ENCODE results near the gene GRID2IP.
"Not testable (repeated sequence)": the region's sequence is repeated elsewhere in the genome, so short reads cannot be mapped to it uniquely, and the experiment has no call there.

GRID2IP gene

DNA sequence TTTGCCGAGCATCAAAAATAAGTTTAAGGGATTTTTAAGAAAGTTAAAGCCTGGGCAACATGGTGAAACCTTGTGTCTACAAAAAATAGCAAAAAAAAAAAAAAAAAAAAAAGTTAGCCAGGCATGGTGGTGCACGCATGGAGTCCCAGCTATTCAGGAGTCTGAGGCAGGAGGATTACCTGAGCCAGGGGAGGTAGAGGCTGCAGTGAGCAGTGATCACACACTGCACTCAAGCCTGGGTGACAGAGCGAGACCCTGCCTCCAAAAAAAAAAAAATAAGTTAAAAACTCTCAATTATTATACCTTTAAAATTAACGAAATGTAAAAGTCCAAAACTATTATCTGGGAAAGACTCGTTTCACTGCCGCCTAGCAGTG lies 68.5 kb downstream of the GRID2IP start:
- no peak for DNase-seq

DNA sequence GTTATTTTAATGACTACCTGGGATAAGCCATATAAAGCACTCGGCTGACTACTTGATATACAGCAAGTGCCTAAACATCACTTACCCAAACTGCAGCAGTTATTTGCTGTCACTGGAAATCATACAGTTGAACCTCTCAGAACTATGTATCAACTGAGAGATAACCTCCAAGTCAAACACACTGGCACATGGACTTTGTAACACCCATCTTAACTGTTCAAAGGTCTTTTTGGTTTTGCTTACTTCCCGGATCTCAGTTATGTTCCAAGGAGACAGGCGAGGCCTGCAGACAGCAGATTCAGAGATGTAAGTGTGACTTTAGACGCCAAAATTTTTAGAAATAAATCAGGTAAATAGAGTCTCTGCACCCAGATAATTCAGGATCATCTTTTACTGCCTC lies 69.0 kb downstream of the GRID2IP start:
- DNase-seq, result no peak

- no peak for DNase-seq
Measured at GRCh38 chr7:6481445-6481844, 69.8 kb downstream of the GRID2IP start.

- DNase-seq, result no peak
Measured at GRCh38 chr7:6480323-6480660, 71.0 kb downstream of the GRID2IP start.

DNA sequence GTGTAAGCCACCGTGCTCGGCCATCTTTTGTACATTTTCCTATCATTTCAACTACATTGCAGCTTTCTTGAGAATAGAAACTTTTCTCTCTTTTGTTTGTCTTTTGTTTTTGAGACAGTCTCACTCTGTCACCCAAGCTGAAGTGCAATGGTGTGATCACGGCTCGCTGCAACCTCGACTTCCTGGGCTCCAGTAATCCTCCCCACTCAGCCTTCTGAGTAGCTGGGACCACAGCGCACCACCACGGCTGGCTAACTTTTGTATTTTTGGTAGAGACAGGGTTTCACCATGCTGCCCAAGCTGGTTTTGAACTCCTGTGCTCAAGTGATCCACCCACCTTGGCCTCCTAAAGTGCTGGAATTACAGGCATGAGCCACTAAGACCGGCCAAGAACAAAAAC lies 72.2 kb downstream of the GRID2IP start:
- DNase-seq, result peak in 1 of 5 experiments; percentile 57

- DNase-seq, result no peak
Measured at GRCh38 chr7:6478186-6478585, 73.1 kb downstream of the GRID2IP start.

DNA sequence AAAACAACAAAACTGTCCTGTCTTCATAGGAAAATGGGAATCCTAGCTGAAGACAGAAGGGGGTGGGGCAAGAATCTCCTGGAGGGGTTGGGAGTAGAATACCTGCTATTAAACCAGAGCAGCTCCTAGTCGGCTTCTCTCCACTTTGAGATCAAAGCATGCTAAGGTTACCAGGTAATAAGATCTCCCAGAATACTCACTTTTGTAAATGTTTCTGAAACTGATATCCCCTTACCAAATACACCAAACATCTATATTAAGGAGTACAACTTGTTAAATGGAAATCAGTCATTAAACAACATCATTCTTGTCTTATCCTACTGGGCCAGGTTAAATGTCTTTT lies 74.0 kb downstream of the GRID2IP start:
- no peak for DNase-seq

DNA sequence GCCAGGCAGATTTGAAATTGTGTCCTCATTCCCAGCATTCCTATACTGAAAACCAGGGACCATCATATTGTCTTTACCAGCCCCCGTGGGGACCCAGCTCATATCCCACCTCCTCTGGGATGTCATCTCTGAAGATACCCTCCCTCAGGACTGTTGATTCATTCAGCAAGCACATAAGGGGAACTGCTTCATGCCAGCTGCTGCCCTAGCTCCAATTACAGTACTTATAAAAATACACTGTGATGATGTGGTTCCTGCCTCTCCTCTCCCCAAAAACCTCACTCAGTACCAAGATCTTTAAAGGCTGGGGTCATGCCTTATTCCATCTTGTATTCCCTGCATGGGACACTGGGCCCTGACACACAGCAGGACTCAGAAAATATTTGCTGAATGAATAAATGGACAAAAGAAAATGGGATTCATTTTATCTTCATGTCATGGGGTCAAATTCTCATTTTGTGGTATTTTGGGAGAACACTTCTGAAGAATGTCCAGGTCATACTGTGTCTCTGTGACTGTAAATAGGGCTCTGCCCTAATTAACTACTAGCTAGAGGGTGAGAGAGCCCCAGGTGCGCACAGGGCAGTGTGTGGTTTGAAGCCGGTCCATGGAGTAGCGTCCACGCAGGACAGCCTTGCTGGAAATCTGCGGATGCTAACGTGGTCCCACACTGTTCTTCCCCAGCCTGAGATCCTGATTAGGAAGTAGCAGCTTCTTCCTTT lies 74.5 kb downstream of the GRID2IP start:
- no peak for DNase-seq

DNA sequence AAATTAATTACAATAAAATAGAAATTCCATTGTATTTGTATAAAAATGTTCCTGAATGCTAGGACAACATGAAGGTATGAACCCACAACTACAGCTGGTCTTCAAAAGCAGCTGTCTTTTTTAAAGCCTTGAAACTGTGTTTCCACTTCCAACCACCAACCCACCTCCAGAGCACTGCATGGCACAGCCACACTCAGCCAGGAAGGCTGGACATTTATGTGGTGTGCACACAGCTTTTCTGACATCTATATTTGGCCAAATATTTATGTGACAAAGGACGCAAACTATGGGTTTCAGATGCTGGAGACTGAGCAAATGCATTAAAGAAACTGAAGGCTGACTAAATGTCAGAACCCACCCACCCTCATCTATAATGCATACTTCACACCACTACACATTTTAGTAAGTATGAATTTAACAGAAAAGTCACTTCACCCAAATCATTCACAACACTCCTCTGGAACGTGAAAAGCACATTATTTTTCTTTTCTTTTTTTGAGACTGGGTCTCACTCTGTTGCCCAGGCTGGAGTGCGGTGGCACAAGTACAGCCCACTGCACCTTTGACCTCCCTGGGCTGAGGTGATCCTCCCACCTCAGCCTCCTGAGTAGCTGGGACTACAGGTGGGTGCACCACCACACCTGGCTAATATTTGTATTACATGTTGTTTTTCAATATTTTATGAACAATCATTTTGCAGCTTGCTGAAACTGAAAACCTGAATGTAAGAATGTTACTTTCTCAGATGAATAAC lies 75.7 kb downstream of the GRID2IP start:
- no peak for DNase-seq

- DNase-seq, result no peak
Measured at GRCh38 chr7:6465862-6466261, 85.4 kb downstream of the GRID2IP start.

GRCh38 chr7:6463609-6464008 lies 87.7 kb downstream of the GRID2IP start:
- peak in 1 of 5 experiments; percentile 29 for DNase-seq

DNA sequence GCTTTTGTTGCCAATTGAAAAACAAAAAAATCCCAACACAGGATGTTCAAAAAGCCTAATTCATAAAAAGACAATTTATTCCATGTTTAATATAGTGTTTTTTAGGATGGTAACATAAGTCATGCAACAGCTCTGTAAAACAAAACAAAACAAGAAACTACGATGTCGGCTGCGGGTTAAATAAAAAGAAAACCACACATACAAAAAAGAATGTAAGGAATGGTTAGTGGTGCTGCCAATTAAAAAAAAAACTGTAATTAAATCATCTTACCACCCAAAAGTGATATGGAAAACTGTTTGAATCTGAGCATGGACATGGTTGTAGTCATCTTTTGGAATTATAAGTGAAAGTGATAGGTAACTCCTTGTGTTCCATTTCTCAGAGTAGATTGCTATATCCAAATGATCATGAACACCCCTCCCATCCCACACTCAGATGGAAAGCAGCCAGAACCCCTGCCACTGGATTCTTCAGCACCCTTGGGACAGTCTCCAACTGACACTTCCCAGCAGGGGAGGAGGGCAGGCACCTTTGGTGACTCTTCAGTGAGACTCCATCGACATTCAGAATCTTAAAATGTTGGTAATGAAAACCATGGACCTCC lies 89.2 kb downstream of the GRID2IP start:
- no peak for DNase-seq

- DNase-seq, result no peak
Measured at GRCh38 chr7:6460990-6461584, 90.2 kb downstream of the GRID2IP start.

DNA sequence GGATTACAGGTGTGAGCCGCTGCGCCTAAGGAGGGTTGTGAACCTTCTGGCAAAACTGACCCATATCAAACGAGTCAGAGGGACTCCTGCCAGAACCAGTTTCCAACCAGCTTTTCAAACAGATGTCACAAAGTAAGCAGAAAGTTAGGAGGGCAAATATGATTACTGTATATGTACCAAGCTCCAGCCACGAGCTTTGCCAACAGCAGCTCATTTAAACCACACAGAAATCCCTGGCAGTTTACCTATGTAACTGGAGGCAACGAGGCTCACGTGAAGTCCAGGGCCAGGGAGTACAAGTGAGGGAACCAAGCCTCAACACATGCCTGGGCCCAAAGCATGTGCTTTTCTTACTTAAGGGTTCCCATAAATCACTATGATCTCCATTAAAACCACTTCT lies 91.0 kb downstream of the GRID2IP start:
- DNase-seq, result no peak

DNA sequence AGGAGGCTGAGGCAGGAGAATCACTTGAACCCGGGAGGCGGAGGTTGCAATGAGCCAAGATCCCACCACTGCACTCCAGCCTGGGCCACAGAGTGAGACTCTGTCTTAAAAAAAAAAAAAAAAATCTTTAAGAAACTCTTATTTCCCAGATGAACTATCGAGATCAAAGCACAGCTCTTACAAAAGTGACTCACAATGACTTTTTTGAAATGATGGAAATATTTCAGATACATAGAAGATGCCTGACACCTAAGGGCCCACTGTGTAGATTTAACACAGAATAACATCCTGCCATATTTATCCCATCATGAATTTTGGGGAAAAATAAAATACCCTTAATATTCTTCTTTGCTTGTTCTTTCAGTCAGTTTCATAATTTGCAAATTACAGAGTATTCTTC lies 92.6 kb downstream of the GRID2IP start:
- not testable (repeated sequence) for DNase-seq

DNA sequence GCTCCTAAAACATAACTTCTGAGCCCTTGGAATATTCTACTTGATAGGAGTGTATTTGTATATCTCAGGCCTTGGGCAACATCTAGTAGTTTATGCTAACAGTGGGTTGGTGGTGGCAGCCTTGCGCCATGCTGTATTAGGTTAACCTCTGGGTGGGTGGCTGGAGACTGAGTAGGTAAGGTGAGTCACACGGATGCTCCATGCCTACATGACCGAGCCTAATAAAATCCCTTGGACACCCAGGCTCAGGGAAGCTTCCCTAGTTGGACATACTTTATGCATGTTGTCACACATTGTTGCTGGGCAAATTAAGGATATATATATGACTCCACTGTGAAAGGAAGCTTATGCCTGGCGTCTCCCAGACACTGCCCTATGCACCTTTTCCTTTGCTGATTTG lies 97.5 kb downstream of the GRID2IP start:
- DNase-seq, result no peak

DNA sequence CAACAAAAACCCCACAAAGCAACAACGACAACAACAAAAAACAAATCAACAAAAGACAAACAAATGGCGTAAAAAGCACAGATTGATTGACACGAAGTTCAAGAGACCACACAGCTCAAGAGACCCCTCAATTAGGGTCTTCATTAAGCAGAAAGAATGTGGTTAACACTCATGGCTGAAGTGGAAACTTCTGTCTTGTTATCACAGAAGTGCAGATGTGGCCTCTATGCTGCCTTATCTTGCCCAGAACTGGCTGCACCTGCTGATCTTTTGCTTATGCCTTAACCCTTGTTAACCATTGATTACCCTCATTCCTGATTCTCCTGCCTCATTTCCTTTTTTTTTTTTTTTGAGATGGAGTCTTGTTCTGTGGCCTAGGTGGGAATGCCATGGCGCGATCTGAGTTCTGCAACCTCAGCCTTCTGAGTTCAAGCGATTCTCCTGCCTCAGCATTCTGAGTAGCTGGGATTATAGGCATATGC lies 100.0 kb downstream of the GRID2IP start:
- no peak for DNase-seq

DNA sequence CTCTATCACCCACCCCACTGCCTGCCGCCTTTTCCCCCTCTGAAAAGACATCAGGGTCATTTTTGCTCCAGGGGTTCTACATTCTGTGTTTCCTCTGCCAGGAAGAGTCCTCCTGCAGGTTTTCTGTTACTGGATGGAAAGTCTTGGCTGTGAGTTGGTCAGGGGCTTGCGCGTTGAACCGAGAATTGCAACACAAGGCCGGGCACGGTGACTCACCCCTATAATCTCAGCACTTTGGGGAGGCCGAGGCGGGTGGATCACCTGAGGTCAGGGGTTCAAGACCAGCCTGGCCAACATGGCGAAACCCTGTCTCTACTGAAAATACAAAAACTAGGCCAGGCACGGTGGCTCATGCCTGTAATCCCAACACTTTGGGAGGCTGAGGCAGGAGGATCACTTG lies 100.7 kb downstream of the GRID2IP start:
- DNase-seq, result not testable (repeated sequence)

GRCh38 chr7:6449884-6450283 lies 101.4 kb downstream of the GRID2IP start:
- not testable (repeated sequence) for DNase-seq

DNA sequence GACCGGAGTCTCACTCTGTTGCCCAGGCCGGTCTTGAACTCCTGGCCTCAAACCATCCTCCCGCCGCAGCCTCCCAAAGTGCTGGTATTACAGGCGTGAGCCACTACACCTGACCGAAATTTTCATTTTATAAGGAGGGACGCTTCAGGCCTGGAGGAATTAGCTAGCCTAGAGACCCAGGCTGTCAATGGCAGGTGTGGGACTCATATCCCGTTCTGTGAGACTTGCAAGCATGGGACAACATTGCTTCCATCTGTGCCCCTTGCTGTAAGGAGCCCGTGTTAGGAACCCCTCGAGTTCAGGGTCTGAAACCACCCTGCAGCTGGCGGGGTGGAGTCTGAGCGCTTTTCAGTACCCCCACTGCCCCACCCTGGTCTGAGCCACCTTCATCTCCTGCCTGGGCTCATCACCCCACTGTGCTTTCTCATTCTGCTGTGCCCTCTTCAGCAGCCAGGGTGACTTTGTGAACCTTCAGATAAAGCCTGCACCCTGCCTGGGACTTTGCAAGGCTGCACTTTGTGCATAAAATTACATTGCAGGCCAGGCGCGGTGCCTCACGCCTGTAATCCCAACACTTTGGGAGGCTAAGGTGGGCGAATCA lies 102.2 kb downstream of the GRID2IP start:
- no peak for DNase-seq

DNA sequence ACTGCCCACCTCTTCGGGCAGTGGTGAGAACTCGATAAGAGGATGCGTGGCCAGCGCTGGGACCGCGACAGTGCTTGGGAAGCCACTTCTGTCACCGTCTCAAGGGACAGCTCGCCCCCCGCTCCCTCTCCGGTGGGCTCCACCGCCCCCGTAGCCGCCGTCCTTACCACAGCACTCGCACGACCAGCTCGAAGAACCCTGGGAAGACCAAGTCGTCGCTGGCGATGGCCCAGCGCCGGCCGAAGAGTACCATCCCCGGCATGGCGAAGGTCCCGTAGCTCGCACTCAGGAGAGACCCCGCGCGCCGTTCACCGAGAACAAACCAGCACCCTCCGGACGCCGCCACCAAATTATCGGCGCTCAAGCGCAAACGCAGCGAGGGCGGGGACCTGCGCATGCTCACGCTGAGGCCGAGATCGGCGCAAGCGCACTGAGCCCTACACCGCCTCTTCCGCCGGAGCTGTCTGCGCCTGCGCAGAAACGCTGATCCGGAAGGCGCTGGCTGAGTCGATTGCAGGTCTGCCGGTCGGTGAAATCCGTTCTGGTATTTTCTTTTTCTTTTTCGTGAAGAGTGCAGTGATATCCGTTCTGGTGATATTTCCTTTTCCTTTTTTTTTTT lies 103.6 kb downstream of the GRID2IP start, which contains the start of gene DAGLB:
TSS of gene DAGLB (minus strand) at position 374 of the 619 bp plus-strand sequence. CDS start at position 262, 112 bp downstream.
- peak; percentile 91 to 96 (median 94) for DNase-seq
